Colonic mucosa (tissue), 4 donors: ENCODE data around the gene COPB2. TPM values are rescaled to one million over a fixed set of nuclear protein-coding genes. Genes with fewer than 3 reads are reported as not detected.

Experiments
- DNase-seq: peaks from one replicate; pipeline ENCODE4 v3.0.0-alpha.2; 2020
- H3K27ac ChIP-seq: fragments of 200-600 bp; one replicate; pipeline ENCODE4 v1.8.0; 2021
- H3K27me3 ChIP-seq: fragments of 200-600 bp; one replicate; pipeline ENCODE4 v1.8.0; 2021
- H3K36me3 ChIP-seq: fragments of 200-600 bp; one replicate; pipeline ENCODE4 v1.8.0; 2021
- H3K4me1 ChIP-seq: fragments of 200-600 bp; one replicate; pipeline ENCODE4 v1.8.0; 2021; ENCODE audit warnings: mild to moderate bottlenecking
- H3K4me3 ChIP-seq: fragments of 200-600 bp; one replicate; pipeline ENCODE4 v1.8.0; 2021
- H3K9ac ChIP-seq, 2 donors: one replicate each; pipeline ENCODE4 v1.7.0; 2013; ENCODE audit warnings: control low read depth in 2 of 2, low read depth in 2 of 2, low read length in 2 of 2
- H3K9me3 ChIP-seq: fragments of 200-600 bp; one replicate; pipeline ENCODE4 v1.8.0; 2021
- CTCF ChIP-seq: fragments of 200-600 bp; IDR thresholded peaks from one replicate; pipeline ENCODE4 v1.8.0; 2022; ENCODE audit warnings: antibody characterized with exemption, mild to moderate bottlenecking
- intact Hi-C: fragments of 100-400 bp; cut with DNase I; formaldehyde crosslinking; loops from one replicate; pipeline ENCODE4 v1.14.1; 2022
- total RNA-seq, 2 donors: library from RNA; stranded (reverse); fragmentation: NEBNext Ultra II Directional in 1 of 2; extraction: Animal tissue kit (Norgen Biotek cat#: 25700) in 1 of 2; gene quantifications; one replicate each; pipeline ENCODE4 v1.2.1, GENCODE V29; 2021
- donor health status: healthy.
- donor health status: DM: no; HTN: no; CAD: no.
- donor health status: DM: no; HTN: no; CAD: no.

Gene COPB2
- total RNA-seq, 2 donors from 2014 or later: 153 to 162 TPM

GRCh38 chr3:139308560-139308959, 80.9 kb downstream of the COPB2 start:
- H3K9me3 ChIP-seq: no peaks in the 10 kb centered on the region
- no peak overlapping the region for H3K9ac ChIP-seq
- no peaks in the 10 kb centered on the region for H3K4me1 ChIP-seq
- H3K27ac ChIP-seq: no peak overlapping the region
- intact Hi-C loops: no loop called here
- no peak for TF ChIP-seq CTCF
- no peaks in the 10 kb centered on the region for H3K36me3 ChIP-seq
- DNase-seq: no peak
- H3K27me3 ChIP-seq: no peaks in the 10 kb centered on the region
- no peak overlapping the region for H3K4me3 ChIP-seq

- Histone ChIP-seq H3K4me1 (no peaks in the 10 kb centered on the region), H3K27ac (no peak overlapping the region), H3K9me3 (no peaks in the 10 kb centered on the region), H3K9ac (no peak overlapping the region), H3K27me3 (no peaks in the 10 kb centered on the region), H3K4me3 (no peak overlapping the region), H3K36me3 (no peaks in the 10 kb centered on the region)
- no peak for DNase-seq
- intact Hi-C loops: no loop called here
- TF ChIP-seq CTCF: no peak
Observed at GRCh38 chr3:139307601-139308555, 81.6 kb downstream of the COPB2 start.

Other genes starting within 250 kb of the COPB2 start
- gene MRPS22, start 45.6 kb downstream of the COPB2 start, total RNA-seq: 10 to 100 TPM; 63.3 to 67.9 TPM
- gene RBP2, start 86.9 kb upstream of the COPB2 start, total RNA-seq: 1 to 10 TPM; 1.4 to 3.1 TPM
- 1 to 10 TPM; 3.8 to 5.5 TPM for gene RBP1, start 150.1 kb upstream of the COPB2 start, total RNA-seq